ENCODE measurements around the gene KAT5.
A peak's percentile ranks its signal among the peaks of the same experiment; 100 is the strongest.

- TF ChIP-seq, protein P1, sequence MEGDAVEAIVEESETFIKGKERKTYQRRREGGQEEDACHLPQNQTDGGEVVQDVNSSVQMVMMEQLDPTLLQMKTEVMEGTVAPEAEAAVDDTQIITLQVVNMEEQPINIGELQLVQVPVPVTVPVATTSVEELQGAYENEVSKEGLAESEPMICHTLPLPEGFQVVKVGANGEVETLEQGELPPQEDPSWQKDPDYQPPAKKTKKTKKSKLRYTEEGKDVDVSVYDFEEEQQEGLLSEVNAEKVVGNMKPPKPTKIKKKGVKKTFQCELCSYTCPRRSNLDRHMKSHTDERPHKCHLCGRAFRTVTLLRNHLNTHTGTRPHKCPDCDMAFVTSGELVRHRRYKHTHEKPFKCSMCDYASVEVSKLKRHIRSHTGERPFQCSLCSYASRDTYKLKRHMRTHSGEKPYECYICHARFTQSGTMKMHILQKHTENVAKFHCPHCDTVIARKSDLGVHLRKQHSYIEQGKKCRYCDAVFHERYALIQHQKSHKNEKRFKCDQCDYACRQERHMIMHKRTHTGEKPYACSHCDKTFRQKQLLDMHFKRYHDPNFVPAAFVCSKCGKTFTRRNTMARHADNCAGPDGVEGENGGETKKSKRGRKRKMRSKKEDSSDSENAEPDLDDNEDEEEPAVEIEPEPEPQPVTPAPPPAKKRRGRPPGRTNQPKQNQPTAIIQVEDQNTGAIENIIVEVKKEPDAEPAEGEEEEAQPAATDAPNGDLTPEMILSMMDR (IDR thresholded peaks at IDR 0.05): peak in 2 of 4 experiments; percentile 27 to 31
- no peak for TF ChIP-seq EP300 (IDR thresholded peaks at IDR 0.05)
- peak; percentile 29 for TF ChIP-seq POLR2AphosphoS5 (IDR thresholded peaks at IDR 0.05)
- TF ChIP-seq POLR2A (IDR thresholded peaks at IDR 0.05): no peak
These were observed 26.1 kb upstream of the KAT5 start for GRCh38 chr11:65685981-65686380.
